Neural cell (in vitro differentiated cells): ENCODE data around the gene VPREB3. TPM values are rescaled to one million over a fixed set of nuclear protein-coding genes. Genes with fewer than 3 reads are reported as not detected.

Source experiments
- H2AFZ ChIP-seq: fragments of 200-600, 300-800 bp; sonication (generic), shearing (Covaris generic); 2 replicates; pipeline ENCODE4 v1.6.0; 2014; ENCODE audit warnings: low read depth, mild to moderate bottlenecking, antibody characterized with exemption, low read length, moderate library complexity
- H3F3A ChIP-seq: fragments of 200-600 bp; shearing (Covaris generic); 2 replicates; pipeline ENCODE4 v1.6.1; 2016; ENCODE audit warnings: mild to moderate bottlenecking, moderate library complexity, mixed read lengths, antibody characterized with exemption, low read length; ENCODE audit not compliant: insufficient read depth, poor library complexity, severe bottlenecking
- H3K27ac ChIP-seq: fragments of 200-600, 300-800 bp; sonication (generic), shearing (Covaris generic); 2 replicates; pipeline ENCODE4 v1.5.1; 2014; ENCODE audit warnings: mild to moderate bottlenecking, low read length, moderate library complexity
- H3K27me3 ChIP-seq: fragments of 300-800, 200-600 bp; sonication (generic), shearing (Covaris generic); 2 replicates; pipeline ENCODE4 v1.6.0; 2014; ENCODE audit warnings: mild to moderate bottlenecking, low read depth, low read length, moderate library complexity; ENCODE audit not compliant: insufficient read depth
- H3K36me3 ChIP-seq: fragments of 300-800, 200-600 bp; sonication (generic), shearing (Covaris generic); 2 replicates; pipeline ENCODE4 v1.5.1; 2014; ENCODE audit warnings: mild to moderate bottlenecking, antibody characterized with exemption, low read length, moderate library complexity; ENCODE audit not compliant: insufficient read depth
- H3K4me2 ChIP-seq: fragments of 300-800, 200-600 bp; sonication (generic), shearing (Covaris generic); 2 replicates; pipeline ENCODE4 v1.6.0; 2014; ENCODE audit warnings: mild to moderate bottlenecking, low read length
- H3K4me3 ChIP-seq: fragments of 300-800, 200-600 bp; sonication (generic), shearing (Covaris generic); 2 replicates; pipeline ENCODE4 v1.5.1; 2014; ENCODE audit warnings: mild to moderate bottlenecking, low read length, moderate library complexity
- H3K79me2 ChIP-seq: fragments of 200-600 bp; shearing (Covaris generic); replicated peaks from 2 replicates; pipeline ENCODE4 v1.6.0; 2014; ENCODE audit warnings: mild to moderate bottlenecking, low read length, moderate library complexity; ENCODE audit not compliant: insufficient read depth
- H3K9ac ChIP-seq: fragments of 300-800, 200-600 bp; sonication (generic), shearing (Covaris generic); 2 replicates; pipeline ENCODE4 v1.6.1; 2016; ENCODE audit warnings: mild to moderate bottlenecking, low read length, mixed read lengths
- H3K9me2 ChIP-seq: fragments of 200-600 bp; shearing (Covaris generic); 2 replicates; pipeline ENCODE4 v1.6.1; 2016; ENCODE audit warnings: mild to moderate bottlenecking, low read length, mixed read lengths; ENCODE audit not compliant: insufficient read depth
- H3K9me3 ChIP-seq: fragments of 200-600, 300-800 bp; sonication (generic), shearing (Covaris generic); 2 replicates; pipeline ENCODE4 v1.6.1; 2016; ENCODE audit warnings: mild to moderate bottlenecking, mixed run types, low read length, moderate library complexity, mixed read lengths
- H4K20me1 ChIP-seq: fragments of 200-600 bp; shearing (Covaris generic); 2 replicates; pipeline ENCODE4 v1.6.1; 2016; ENCODE audit warnings: mild to moderate bottlenecking, mixed run types; ENCODE audit not compliant: insufficient read depth
- EP300 ChIP-seq: fragments of 450-650 bp; conservative IDR thresholded peaks from 2 replicates; pipeline ENCODE4 v1.6.1; 2014; ENCODE audit warnings: antibody characterized with exemption, mild to moderate bottlenecking, moderate library complexity; ENCODE audit not compliant: poor library complexity, severe bottlenecking
- EZH2 ChIP-seq: fragments of 200-600, 300-800 bp; shearing (Covaris generic), sonication (generic); IDR thresholded peaks from 2 replicates; pipeline ENCODE4 v1.6.1; 2014; ENCODE audit warnings: antibody characterized with exemption, low read length, borderline replicate concordance, mild to moderate bottlenecking; ENCODE audit not compliant: insufficient read depth, poor library complexity, severe bottlenecking
- MXI1 ChIP-seq: fragments of 450-650 bp; conservative IDR thresholded peaks from 2 replicates; pipeline ENCODE4 v1.6.1; 2014; ENCODE audit warnings: antibody characterized with exemption, mild to moderate bottlenecking; ENCODE audit not compliant: poor library complexity, severe bottlenecking
- POLR2AphosphoS5 ChIP-seq: IDR thresholded peaks from 2 replicates; pipeline ENCODE4 v1.6.1; 2012
- RAD21 ChIP-seq: fragments of 450-650 bp; conservative IDR thresholded peaks from 2 replicates; pipeline ENCODE4 v1.6.1; 2014; ENCODE audit warnings: antibody characterized with exemption, mild to moderate bottlenecking, moderate library complexity
- SMC3 ChIP-seq: fragments of 450-650 bp; conservative IDR thresholded peaks from 2 replicates; pipeline ENCODE4 v1.6.1; 2014; ENCODE audit warnings: antibody characterized with exemption, mild to moderate bottlenecking, moderate library complexity; ENCODE audit not compliant: poor library complexity
- TAF1 ChIP-seq: IDR thresholded peaks from 2 replicates; pipeline ENCODE4 v1.6.1; 2012; ENCODE audit warnings: low read depth
- polyA plus RNA-seq: library from polyadenylated mRNA; depleted of rRNA; stranded (reverse); fragments of >200 nt; gene quantifications from 2 replicates; pipeline ENCODE4 v1.2.3, GENCODE V29; 2014
- TF ChIP-seq, protein P1 (sequence below): IDR thresholded peaks from 2 replicates; pipeline ENCODE4 v1.6.1; 2012; ENCODE audit warnings: borderline replicate concordance
- TF ChIP-seq, protein P2 (sequence below): fragments of 450-650 bp; IDR thresholded peaks from 2 replicates; pipeline ENCODE4 v1.5.1; 2014; ENCODE audit warnings: antibody characterized with exemption, mild to moderate bottlenecking, moderate library complexity; ENCODE audit not compliant: poor library complexity, severe bottlenecking

The VPREB3 gene
- polyA plus RNA-seq, 1 donor from 2014 or later: not detected

GRCh38 chr22:23744485-23744884 lies 9.7 kb downstream of the VPREB3 start:
- Histone ChIP-seq H2AFZ (no peak overlapping the region), H4K20me1 (no peaks in the 10 kb centered on the region), H3K27ac (no peak overlapping the region)

GRCh38 chr22:23744001-23744400 lies 10.2 kb downstream of the VPREB3 start:
- TF ChIP-seq EZH2: no peak
- no peak for TF ChIP-seq RAD21
- TF ChIP-seq, protein P1, sequence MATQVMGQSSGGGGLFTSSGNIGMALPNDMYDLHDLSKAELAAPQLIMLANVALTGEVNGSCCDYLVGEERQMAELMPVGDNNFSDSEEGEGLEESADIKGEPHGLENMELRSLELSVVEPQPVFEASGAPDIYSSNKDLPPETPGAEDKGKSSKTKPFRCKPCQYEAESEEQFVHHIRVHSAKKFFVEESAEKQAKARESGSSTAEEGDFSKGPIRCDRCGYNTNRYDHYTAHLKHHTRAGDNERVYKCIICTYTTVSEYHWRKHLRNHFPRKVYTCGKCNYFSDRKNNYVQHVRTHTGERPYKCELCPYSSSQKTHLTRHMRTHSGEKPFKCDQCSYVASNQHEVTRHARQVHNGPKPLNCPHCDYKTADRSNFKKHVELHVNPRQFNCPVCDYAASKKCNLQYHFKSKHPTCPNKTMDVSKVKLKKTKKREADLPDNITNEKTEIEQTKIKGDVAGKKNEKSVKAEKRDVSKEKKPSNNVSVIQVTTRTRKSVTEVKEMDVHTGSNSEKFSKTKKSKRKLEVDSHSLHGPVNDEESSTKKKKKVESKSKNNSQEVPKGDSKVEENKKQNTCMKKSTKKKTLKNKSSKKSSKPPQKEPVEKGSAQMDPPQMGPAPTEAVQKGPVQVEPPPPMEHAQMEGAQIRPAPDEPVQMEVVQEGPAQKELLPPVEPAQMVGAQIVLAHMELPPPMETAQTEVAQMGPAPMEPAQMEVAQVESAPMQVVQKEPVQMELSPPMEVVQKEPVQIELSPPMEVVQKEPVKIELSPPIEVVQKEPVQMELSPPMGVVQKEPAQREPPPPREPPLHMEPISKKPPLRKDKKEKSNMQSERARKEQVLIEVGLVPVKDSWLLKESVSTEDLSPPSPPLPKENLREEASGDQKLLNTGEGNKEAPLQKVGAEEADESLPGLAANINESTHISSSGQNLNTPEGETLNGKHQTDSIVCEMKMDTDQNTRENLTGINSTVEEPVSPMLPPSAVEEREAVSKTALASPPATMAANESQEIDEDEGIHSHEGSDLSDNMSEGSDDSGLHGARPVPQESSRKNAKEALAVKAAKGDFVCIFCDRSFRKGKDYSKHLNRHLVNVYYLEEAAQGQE: no peak
- TF ChIP-seq POLR2AphosphoS5: no peak
- TF ChIP-seq, protein P2, sequence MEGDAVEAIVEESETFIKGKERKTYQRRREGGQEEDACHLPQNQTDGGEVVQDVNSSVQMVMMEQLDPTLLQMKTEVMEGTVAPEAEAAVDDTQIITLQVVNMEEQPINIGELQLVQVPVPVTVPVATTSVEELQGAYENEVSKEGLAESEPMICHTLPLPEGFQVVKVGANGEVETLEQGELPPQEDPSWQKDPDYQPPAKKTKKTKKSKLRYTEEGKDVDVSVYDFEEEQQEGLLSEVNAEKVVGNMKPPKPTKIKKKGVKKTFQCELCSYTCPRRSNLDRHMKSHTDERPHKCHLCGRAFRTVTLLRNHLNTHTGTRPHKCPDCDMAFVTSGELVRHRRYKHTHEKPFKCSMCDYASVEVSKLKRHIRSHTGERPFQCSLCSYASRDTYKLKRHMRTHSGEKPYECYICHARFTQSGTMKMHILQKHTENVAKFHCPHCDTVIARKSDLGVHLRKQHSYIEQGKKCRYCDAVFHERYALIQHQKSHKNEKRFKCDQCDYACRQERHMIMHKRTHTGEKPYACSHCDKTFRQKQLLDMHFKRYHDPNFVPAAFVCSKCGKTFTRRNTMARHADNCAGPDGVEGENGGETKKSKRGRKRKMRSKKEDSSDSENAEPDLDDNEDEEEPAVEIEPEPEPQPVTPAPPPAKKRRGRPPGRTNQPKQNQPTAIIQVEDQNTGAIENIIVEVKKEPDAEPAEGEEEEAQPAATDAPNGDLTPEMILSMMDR: no peak
- TF ChIP-seq TAF1: no peak
- no peak for TF ChIP-seq MXI1
- TF ChIP-seq EP300: no peak
- TF ChIP-seq SMC3: no peak
- Histone ChIP-seq H3K4me3 (no peak overlapping the region), H3K4me2 (no peak overlapping the region), H4K20me1 (no peaks in the 10 kb centered on the region), H3K9me2 (no peaks in the 10 kb centered on the region), H3K27me3 (no peaks in the 10 kb centered on the region), H3K36me3 (no peaks in the 10 kb centered on the region), H3K27ac (no peak overlapping the region), H3K9me3 (no peaks in the 10 kb centered on the region), H2AFZ (no peak overlapping the region), H3K9ac (no peak overlapping the region), H3F3A (no peaks in the 10 kb centered on the region), H3K79me2 (no peaks in the 10 kb centered on the region)

More at GRCh38 chr22:23744485-23744884, 9.7 kb downstream of the VPREB3 start:
- TF ChIP-seq SMC3 (no peak), EZH2 (no peak), TAF1 (no peak), EP300 (no peak), POLR2AphosphoS5 (no peak), RAD21 (no peak), MXI1 (no peak)
- TF ChIP-seq, protein P2: no peak
- TF ChIP-seq, protein P1: no peak
- Histone ChIP-seq H3K9me3 (no peaks in the 10 kb centered on the region), H3K4me3 (no peak overlapping the region), H3K36me3 (no peaks in the 10 kb centered on the region), H3K4me2 (no peak overlapping the region), H3K9me2 (no peaks in the 10 kb centered on the region), H3K27me3 (no peaks in the 10 kb centered on the region), H3K9ac (no peak overlapping the region), H3F3A (no peaks in the 10 kb centered on the region), H3K79me2 (no peaks in the 10 kb centered on the region)
